GM21390 (cell line): ENCODE results near the gene CEP57L1.
"Not testable (repeated sequence)": the region's sequence is repeated elsewhere in the genome, so short reads cannot be mapped to it uniquely, and the experiment has no call there.

Experiments
- ATAC-seq: cut with Tn5 transposase; IDR thresholded peaks from one replicate; pipeline ENCODE4 v1.9.1; 2021; ENCODE audit not compliant: unreplicated experiment

CEP57L1 gene

GRCh38 chr6:109166673-109167072 lies 71.4 kb downstream of the CEP57L1 start:
- ATAC-seq, result no peak

DNA sequence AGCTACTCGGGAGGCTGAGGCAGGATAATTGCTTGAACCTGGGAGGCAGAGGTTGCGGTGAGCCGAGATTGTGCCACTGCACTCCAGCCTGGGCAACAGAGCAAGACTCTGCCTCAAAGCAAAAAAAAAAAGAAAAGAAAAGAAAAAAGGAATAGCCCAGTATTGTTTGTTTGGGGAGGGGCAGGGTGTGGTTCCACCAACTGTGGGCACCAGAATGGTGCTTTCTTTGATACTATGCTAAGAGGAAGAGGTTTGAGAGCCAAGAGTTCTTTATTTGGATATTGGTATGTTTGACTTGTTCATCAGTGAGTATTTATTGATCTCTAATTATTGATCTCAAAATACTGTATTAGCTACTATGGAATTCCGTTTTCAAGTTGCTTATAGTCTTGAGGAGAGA lies 72.3 kb downstream of the CEP57L1 start:
- no peak for ATAC-seq

GRCh38 chr6:109170333-109170732 lies 75.0 kb downstream of the CEP57L1 start:
- no peak for ATAC-seq

DNA sequence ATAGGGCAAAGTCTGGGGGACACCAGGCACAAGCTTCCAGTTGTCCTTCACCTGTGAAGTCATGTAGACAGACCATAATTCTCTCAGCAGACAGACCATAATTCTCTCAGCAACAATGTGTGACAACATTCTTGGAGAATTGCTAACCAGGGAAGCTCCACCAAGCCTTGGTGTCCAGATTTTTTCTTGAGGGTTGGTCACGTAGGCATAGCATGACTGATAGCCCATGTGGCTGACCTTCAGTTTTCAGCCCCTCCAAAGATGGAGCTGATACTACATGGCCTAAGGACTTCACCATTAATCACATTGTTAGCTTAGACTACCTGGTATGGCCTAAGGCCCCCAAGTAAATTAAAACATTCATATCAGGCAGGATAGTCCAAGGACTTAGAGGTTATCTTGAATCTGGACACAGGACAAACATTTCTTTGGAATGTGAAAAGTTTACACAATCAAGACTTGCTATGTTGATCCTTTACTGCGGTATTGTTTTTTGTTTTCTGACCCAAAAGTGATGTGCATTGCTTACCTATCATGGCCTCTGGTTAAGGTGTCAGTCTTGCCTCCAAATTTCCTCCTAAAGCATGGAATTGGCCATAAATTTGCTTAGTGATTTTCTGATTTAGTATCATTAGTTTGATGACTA lies 76.9 kb downstream of the CEP57L1 start:
- no peak for ATAC-seq

GRCh38 chr6:109174916-109175315 lies 79.6 kb downstream of the CEP57L1 start:
- ATAC-seq, result no peak

DNA sequence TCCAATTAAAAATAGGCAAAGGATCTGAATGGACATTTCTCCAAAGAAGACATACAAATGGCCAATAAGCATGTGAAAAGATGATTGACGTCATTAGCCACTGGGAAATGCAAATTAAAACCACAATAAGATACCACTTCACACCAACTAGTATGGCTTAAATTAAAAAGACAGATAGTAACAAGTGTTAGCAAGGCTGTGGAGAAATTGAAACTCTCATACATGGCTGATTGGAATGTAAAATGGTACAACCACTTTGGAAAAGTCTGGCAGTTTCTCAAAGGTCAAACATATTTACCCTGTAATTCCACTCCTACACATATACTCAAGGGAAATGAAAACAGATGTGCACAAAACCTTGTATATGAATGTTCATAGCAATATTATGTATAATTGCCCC lies 83.6 kb downstream of the CEP57L1 start:
- ATAC-seq, result no peak

DNA sequence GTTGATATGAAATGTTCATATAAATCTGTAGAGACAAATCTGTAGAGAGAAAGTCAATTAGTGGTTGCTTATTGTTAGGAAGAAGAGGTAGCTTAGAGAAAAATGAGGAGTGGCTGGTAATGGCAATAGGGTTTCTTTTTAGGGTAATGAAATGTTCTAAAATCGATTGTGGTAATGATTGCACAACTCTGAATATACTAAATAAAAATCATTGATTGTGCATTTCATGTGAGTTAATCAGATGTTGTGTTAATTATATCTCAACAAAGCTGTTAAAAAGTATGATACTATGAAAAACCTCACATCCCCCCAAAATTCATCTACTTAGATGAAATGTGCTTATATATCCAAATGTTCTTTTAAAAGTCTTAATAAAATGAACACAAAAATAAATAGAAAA lies 84.2 kb downstream of the CEP57L1 start:
- ATAC-seq, result no peak

- ATAC-seq, result no peak
These were observed 87.3 kb downstream of the CEP57L1 start for GRCh38 chr6:109182578-109182977.

DNA sequence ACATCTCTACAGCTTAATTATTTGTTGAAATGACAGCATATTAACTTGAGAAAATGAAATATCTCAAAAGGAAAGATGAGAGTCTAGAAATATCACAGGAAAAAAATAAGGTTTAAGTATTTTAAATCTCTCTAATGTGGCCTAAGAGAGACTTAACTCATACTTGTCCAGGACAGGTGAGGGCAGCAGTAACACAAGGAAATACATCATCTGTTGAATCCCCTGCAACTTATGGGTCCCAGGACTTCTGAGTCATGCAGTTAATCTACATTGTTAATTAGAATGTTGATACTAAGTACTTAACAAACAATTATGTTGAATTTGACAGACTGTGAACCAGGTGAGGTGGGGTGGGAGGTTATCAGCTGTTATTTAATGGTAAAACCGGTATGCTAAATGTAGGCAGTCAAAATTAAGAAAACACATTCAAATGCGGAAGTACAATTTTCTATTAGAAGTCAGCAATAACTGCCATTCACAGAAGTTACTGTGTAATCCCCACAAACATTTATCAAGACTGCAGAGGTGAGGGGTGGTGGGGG lies 87.9 kb downstream of the CEP57L1 start:
- ATAC-seq, result no peak

DNA sequence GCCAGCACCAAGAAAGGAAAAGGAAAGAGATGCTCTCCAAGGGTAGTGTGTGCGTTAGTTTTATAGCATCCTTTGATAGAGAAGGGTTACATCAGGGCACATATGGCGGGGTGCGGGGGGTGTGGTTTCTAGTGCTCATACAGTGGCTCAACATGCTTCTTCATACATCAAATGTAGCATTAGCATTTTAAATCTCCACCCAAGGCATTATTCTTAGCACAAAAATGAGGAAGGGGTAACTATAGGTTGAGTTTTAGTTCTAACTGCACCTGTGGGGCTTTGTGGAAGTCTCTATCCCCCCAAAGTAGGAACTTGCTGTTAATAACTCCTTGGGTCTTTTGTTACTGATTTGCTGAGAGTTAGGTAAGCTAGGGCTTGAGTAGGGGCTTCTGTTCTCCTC lies 89.3 kb downstream of the CEP57L1 start:
- no peak for ATAC-seq

DNA sequence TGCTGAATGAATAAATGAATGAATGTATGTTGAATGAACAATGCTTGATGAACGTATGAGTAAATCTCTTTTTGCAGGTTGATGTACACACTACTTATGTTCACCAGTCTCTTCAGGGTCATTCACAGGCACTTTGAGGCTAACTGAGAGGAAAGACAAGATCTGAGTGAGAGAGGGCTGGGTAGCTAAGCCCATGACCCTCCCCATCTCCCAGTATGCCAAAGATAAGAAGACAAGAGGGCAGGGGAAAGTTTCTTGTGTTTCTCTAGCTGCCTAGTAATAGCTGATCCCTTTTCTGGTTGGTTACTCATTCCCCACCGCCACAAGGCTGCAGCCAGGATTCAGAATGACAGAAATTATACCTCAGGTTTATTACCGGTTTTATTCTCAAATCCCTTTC lies 90.7 kb downstream of the CEP57L1 start:
- ATAC-seq, result no peak

DNA sequence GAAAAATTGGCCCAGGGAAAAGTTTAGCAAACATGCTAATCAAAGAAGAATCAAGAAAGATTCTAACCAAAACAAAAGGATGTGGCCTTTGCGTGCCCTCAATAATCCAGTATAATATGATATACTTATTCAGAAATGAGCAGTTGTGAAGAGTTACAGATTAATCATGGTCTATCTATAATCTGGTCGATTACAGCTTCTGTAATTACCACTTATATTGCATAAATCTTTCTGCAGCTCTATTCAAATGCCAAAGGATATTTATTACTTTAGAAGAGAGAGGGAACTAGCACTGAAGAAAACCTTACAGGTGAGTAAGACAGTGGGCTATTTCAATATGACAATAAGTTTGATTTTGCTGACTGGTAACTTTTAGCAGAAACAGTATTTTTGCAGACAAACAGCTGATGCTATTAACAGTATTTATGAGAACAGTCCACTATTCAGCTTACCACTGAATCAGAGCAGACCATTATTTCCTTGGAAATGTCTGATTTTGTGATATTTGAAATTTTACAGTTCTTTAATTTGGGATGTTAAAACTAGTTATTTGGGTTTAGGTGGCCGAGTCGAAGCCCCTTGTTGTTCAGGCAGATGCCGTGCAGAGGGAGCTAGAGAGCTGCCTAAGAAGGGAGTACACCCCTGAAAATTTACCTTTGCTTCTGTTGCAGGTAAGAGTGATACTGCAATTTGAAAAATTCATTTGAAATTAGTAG lies 92.2 kb downstream of the CEP57L1 start:
- ATAC-seq, result no peak

- no peak for ATAC-seq
These were observed 92.8 kb downstream of the CEP57L1 start for GRCh38 chr6:109188115-109188411.

GRCh38 chr6:109191368-109191767 lies 96.1 kb downstream of the CEP57L1 start:
- not testable (repeated sequence) for ATAC-seq

DNA sequence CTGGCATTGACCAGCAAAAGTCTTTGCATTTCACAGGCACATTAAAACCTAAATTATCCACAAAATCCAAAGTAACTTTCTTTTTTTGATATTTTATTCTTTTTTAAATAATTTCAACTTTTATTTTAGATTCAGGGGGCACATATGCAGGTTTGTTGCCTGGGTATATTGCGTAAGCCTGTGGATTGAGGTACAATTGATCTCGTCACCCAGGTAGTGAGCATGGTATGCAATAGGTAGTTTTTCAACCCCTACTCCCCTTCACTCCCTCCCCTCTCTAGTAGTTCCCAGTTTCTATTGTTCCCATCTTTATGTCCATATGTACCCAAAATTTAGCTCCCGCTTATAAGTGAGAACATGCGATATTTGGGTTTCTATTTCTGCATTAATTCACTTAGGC lies 97.6 kb downstream of the CEP57L1 start:
- no peak for ATAC-seq

DNA sequence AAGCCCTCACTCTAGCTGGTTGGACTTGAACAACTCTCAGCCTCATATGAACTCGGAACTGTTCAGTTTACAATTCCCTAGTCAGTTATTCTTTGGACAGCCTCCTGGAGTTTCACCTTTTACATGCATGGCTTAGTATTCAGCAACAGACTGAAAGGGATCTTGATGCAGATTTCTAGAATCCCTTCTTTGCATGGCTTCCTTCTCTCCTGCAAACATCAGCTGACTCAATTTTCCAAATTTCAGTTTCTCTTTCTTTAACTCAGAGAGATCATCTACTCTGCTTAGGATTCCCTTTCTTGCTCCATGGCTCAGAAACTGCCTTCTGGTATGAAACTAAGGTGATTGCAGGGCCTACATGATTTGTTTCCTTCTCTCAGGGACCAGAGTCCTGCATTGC lies 99.6 kb downstream of the CEP57L1 start:
- ATAC-seq, result no peak

GRCh38 chr6:109197061-109197460 lies 101.8 kb downstream of the CEP57L1 start:
- ATAC-seq, result no peak

DNA sequence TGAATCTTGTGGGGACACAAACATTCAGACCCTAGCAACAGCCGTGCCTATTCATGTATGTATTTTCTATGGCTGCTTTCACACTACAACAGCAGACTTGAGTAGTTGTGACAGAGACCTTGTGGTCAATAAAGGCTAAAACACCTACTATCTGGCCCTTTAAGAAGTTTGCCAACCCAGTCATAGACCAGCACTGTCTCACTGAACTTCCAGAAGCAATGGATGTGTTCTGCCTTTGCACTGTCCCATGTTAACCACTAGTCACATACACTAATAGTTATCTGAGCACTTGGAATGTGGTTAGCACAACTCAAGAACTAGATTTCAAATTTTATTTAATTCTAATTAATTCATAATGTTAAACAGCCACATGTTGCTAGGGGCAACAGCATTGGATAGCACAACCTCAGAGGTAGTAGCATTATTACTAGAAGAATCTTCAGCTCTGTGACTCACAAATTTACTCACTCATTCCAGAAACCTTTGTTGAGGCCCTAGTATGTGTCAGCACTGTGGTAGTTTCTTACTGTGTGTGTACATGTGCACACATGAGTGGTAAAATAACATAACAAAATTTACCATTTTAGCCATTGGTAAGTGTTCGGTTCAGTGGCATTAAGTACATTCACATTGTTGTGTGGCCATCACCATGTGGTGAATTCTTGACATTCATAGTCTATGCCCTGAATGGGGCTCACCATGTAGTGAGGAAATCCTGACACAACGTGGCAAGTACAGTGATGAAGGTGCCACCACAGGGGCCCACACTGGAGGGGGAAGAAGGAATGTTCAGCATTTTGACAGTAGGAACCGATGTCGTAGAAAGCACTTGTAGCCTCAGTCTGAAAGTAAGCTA lies 107.3 kb downstream of the CEP57L1 start:
- ATAC-seq, result no peak

DNA sequence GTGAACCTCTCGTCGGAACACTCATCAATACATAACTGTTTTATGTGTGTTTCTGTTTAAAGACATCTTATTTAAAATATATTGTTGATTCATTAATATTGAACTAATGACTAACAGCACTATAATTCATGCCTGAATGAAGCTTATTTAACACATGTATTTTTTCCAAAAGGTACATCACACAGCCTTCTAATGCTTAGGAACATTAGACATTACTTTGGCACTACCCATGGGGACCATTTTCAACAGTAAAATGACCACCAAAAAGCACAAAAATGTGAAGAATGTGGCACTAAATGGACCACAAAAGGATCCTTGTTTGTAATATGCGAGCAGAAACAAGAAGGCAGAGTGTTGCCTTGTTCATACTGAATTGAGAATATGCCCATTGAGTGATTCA lies 109.2 kb downstream of the CEP57L1 start:
- ATAC-seq, result no peak

GRCh38 chr6:109212683-109213082 lies 117.4 kb downstream of the CEP57L1 start:
- ATAC-seq, result no peak
